ENCODE data around the gene TRIM68.

The TRIM68 gene

GRCh38 chr11:4607781-4608666, at the start of gene TRIM68:
Gene TRIM68 (minus strand): TSS chr11:4608231. CDS start chr11:4605504, 2,727 bp downstream.
- peak within 1 kb of the TSS; percentile 87 for H3K4me3 ChIP-seq (ENCODE audit: low read depth, low read length)
- TF ChIP-seq, protein P1, sequence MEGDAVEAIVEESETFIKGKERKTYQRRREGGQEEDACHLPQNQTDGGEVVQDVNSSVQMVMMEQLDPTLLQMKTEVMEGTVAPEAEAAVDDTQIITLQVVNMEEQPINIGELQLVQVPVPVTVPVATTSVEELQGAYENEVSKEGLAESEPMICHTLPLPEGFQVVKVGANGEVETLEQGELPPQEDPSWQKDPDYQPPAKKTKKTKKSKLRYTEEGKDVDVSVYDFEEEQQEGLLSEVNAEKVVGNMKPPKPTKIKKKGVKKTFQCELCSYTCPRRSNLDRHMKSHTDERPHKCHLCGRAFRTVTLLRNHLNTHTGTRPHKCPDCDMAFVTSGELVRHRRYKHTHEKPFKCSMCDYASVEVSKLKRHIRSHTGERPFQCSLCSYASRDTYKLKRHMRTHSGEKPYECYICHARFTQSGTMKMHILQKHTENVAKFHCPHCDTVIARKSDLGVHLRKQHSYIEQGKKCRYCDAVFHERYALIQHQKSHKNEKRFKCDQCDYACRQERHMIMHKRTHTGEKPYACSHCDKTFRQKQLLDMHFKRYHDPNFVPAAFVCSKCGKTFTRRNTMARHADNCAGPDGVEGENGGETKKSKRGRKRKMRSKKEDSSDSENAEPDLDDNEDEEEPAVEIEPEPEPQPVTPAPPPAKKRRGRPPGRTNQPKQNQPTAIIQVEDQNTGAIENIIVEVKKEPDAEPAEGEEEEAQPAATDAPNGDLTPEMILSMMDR (IDR thresholded peaks at IDR 0.05; ENCODE audit: borderline replicate concordance, insufficient read depth, low read depth, low read length): no peak

- TF ChIP-seq, protein P1 (IDR thresholded peaks at IDR 0.05; ENCODE audit: borderline replicate concordance, insufficient read depth, low read depth, low read length): no peak
These were observed 46.8 kb upstream of the TRIM68 start for GRCh38 chr11:4654635-4655369.

GRCh38 chr11:4647766-4648165, 39.7 kb upstream of the TRIM68 start:
- H3K4me3 ChIP-seq (ENCODE audit: low read depth, low read length): no peak overlapping the region
- TF ChIP-seq, protein P1 (IDR thresholded peaks at IDR 0.05; ENCODE audit: borderline replicate concordance, insufficient read depth, low read depth, low read length): no peak

More at GRCh38 chr11:4654635-4655369, 46.8 kb upstream of the TRIM68 start:
- no peak overlapping the region for H3K4me3 ChIP-seq (ENCODE audit: low read depth, low read length)

- no peak overlapping the region for H3K4me3 ChIP-seq (ENCODE audit: low read depth, low read length)
- TF ChIP-seq, protein P1 (IDR thresholded peaks at IDR 0.05; ENCODE audit: borderline replicate concordance, insufficient read depth, low read depth, low read length): no peak
These were observed 37.9 kb upstream of the TRIM68 start for GRCh38 chr11:4645974-4646373.

GRCh38 chr11:4644233-4644632, 36.2 kb upstream of the TRIM68 start:
- TF ChIP-seq, protein P1 (IDR thresholded peaks at IDR 0.05; ENCODE audit: borderline replicate concordance, insufficient read depth, low read depth, low read length): no peak
- H3K4me3 ChIP-seq (ENCODE audit: low read depth, low read length): no peak overlapping the region

GRCh38 chr11:4643682-4644081, 35.7 kb upstream of the TRIM68 start, which contains the start of gene OR51E1:
Gene OR51E1 (plus strand): TSS chr11:4643982. CDS start chr11:4652527, 8,545 bp downstream.
- TF ChIP-seq, protein P1 (IDR thresholded peaks at IDR 0.05; ENCODE audit: borderline replicate concordance, insufficient read depth, low read depth, low read length): no peak
- no peak within 1 kb of the TSS for H3K4me3 ChIP-seq (ENCODE audit: low read depth, low read length)

Measured in GM12875 (cell line).